Measurements from ENCODE around the gene FAM186B.

FAM186B gene

DNA sequence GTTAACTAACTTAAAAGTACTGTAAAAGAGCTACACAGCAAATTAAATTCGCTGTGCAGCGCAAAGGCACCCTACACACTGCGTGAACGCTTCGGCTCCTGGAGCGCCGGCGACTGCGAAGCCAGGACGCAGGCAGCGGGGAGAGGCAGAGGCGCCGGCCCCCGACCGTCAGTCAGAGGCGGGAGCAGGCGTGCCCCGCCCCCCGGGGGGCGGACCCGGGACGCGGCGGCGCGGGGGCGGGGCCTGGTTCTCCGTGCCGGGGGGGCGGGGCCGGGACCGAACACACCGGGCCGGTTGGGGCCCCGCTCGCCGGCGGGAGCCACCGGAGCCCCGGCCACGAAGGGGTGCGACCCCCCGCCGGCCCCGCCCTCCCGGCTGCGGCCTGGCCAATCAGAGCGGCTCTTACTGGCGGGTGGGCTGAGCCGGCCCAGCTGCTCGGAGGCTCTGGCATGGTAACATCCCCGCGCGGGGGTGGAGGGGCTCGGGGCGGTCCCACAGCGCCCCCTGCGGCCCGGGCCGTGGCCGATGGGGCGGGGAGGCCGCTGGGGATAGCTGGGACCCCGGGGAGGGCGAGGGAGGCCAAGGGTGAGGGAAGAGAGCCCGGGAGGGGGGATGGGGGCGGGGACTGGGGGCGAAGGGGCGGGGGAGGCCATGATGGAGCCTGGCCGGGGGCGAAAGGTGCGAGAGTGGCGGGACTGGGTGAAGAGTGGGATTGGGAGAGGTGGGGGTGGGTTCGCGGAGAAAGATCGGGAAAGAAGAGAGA, 17.9 kb upstream of the FAM186B start, which contains the start of gene PRPF40B (continued):
- no peak for TF ChIP-seq ZNF514 (tag by site-specific recombination; IDR thresholded peaks at IDR 0.05)

DNA sequence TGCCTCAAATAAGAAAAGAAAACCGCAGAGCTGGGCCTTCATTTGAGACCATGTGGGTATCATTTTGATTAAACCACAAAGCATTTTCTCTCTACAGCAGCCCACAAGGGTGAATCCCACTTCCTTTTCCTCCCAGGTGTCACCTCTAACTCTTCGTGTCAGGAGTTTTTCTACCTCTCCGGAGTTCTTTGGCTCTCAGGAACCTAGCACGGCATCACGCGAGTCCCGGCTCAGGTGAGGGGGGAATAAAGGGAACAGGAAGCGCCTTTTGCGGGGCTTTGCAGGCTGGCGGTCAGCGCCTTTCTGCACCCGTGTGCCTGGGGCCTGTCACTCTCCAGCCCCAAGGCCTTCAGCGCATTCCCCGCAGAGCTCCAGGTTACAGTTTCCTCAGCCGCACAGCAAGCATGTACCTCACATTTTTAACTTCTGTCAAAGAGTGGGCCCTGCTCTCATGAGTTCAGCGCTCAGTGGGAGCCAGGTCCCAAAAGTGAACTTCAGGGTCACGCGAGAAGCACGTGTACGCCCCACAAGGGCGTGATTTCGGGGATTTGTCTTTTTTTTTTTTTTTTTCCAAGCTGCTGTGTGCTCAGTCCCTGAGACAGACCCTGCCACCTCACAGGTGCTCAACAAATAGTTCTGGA, 17.2 kb upstream of the FAM186B start:
- peak overlapping the region; percentile 49 for H3K4me3 ChIP-seq (ENCODE audit: low read depth, low read length)
- no peaks in the 10 kb centered on the region for H3K9me3 ChIP-seq (ENCODE audit: control insufficient read depth, insufficient read depth, low read depth, low read length)
- CTCF ChIA-PET: interaction anchor here (0.7 to 2.6 kb wide), 14 partner anchors 7 to 334 kb away, joined by 3 to 20 read pairs (median 4); partner anchors contain the start of gene C1QL4
- no peaks in the 10 kb centered on the region for H3K36me3 ChIP-seq (ENCODE audit: control insufficient read depth in 2 of 2, insufficient read depth in 1 of 2, low read length in 2 of 2)
- POLR2A ChIA-PET: interaction anchor here (0.6 to 1.8 kb wide), 16 partner anchors 10 to 275 kb away, joined by 3 to 8 read pairs (median 4); partner anchors contain the start of genes SPATS2 and TMBIM6
- no peaks in the 10 kb centered on the region for H3K4me1 ChIP-seq (ENCODE audit: control insufficient read depth, insufficient read depth, low read length)
- peak overlapping the region; percentile 1; the same call in 1 of the 2 replicates for H3K27ac ChIP-seq (ENCODE audit: extremely low read depth, low read depth, low read length)
- peak; percentile 38; the same call in 1 of the 2 replicates for TF ChIP-seq KLF8 (tag by site-specific recombination; IDR thresholded peaks at IDR 0.05)
- peak; percentile 22 for TF ChIP-seq ZBTB26 (tag by site-specific recombination; optimal IDR thresholded peaks at IDR 0.05)
- TF ChIP-seq ZNF843 (tag by site-specific recombination; IDR thresholded peaks at IDR 0.05): 0 out of 2 replicates have a peak, but pooled peaks have one; percentile 14
- no peak for TF ChIP-seq ZNF768 (tag by site-specific recombination; IDR thresholded peaks at IDR 0.05)
- TF ChIP-seq, protein P1, sequence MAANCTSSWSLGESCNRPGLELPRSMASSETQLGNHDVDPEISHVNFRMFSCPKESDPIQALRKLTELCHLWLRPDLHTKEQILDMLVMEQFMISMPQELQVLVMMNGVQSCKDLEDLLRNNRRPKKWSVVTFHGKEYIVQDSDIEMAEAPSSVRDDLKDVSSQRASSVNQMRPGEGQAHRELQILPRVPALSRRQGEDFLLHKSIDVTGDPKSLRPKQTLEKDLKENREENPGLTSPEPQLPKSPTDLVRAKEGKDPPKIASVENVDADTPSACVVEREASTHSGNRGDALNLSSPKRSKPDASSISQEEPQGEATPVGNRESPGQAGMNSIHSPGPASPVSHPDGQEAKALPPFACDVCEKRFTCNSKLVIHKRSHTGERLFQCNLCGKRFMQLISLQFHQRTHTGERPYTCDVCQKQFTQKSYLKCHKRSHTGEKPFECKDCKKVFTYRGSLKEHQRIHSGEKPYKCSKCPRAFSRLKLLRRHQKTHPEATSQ (tag by site-specific recombination; IDR thresholded peaks at IDR 0.05): no peak
- no peak for TF ChIP-seq ZNF10 (tag by site-specific recombination; IDR thresholded peaks at IDR 0.05)
- TF ChIP-seq ZNF639 (tag by site-specific recombination; IDR thresholded peaks at IDR 0.05): peak; percentile 52; the same call in 1 of the 2 replicates
- peak; percentile 77 for TF ChIP-seq ZBTB8A (tag by site-specific recombination; IDR thresholded peaks at IDR 0.05)
- peak; percentile 28; the same call in 1 of the 2 replicates for TF ChIP-seq ZNF692 (tag by site-specific recombination; IDR thresholded peaks at IDR 0.05)
- peak; percentile 20 for TF ChIP-seq GLIS1 (tag by site-specific recombination; IDR thresholded peaks at IDR 0.05)
- peak; percentile 46; the same call in 1 of the 2 replicates for TF ChIP-seq ZNF2 (tag by site-specific recombination; IDR thresholded peaks at IDR 0.05)
- TF ChIP-seq ZNF335 (tag by site-specific recombination; conservative IDR thresholded peaks at IDR 0.05): peak; percentile 93
- 0 out of 2 replicates have a peak, but pooled peaks have one; percentile 14 for TF ChIP-seq ZNF664 (tag by site-specific recombination; IDR thresholded peaks at IDR 0.05)
- TF ChIP-seq, protein P2, sequence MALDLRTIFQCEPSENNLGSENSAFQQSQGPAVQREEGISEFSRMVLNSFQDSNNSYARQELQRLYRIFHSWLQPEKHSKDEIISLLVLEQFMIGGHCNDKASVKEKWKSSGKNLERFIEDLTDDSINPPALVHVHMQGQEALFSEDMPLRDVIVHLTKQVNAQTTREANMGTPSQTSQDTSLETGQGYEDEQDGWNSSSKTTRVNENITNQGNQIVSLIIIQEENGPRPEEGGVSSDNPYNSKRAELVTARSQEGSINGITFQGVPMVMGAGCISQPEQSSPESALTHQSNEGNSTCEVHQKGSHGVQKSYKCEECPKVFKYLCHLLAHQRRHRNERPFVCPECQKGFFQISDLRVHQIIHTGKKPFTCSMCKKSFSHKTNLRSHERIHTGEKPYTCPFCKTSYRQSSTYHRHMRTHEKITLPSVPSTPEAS (tag by site-specific recombination; IDR thresholded peaks at IDR 0.05): no peak
- no peak for TF ChIP-seq ZNF23 (tag by site-specific recombination; IDR thresholded peaks at IDR 0.05; ENCODE audit: borderline replicate concordance)
- TF ChIP-seq, protein P3, sequence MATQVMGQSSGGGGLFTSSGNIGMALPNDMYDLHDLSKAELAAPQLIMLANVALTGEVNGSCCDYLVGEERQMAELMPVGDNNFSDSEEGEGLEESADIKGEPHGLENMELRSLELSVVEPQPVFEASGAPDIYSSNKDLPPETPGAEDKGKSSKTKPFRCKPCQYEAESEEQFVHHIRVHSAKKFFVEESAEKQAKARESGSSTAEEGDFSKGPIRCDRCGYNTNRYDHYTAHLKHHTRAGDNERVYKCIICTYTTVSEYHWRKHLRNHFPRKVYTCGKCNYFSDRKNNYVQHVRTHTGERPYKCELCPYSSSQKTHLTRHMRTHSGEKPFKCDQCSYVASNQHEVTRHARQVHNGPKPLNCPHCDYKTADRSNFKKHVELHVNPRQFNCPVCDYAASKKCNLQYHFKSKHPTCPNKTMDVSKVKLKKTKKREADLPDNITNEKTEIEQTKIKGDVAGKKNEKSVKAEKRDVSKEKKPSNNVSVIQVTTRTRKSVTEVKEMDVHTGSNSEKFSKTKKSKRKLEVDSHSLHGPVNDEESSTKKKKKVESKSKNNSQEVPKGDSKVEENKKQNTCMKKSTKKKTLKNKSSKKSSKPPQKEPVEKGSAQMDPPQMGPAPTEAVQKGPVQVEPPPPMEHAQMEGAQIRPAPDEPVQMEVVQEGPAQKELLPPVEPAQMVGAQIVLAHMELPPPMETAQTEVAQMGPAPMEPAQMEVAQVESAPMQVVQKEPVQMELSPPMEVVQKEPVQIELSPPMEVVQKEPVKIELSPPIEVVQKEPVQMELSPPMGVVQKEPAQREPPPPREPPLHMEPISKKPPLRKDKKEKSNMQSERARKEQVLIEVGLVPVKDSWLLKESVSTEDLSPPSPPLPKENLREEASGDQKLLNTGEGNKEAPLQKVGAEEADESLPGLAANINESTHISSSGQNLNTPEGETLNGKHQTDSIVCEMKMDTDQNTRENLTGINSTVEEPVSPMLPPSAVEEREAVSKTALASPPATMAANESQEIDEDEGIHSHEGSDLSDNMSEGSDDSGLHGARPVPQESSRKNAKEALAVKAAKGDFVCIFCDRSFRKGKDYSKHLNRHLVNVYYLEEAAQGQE (tag by site-specific recombination; IDR thresholded peaks at IDR 0.05): 0 out of 2 replicates have a peak, but pooled peaks have one; percentile 20
- TF ChIP-seq ZNF501 (tag by site-specific recombination; IDR thresholded peaks at IDR 0.05): no peak
- no peak for TF ChIP-seq GLIS2 (tag by site-specific recombination; IDR thresholded peaks at IDR 0.05)
- TF ChIP-seq ZBTB20 (tag by site-specific recombination; IDR thresholded peaks at IDR 0.05): 0 out of 2 replicates have a peak, but pooled peaks have one; percentile 28
- no peak for TF ChIP-seq ZNF76 (tag by site-specific recombination; IDR thresholded peaks at IDR 0.05; ENCODE audit: borderline replicate concordance, low read depth)
- TF ChIP-seq ZNF292 (tag by site-specific recombination; IDR thresholded peaks at IDR 0.05; ENCODE audit: borderline replicate concordance, low read depth): no peak
- peak; percentile 52; the same call in 1 of the 2 replicates for TF ChIP-seq KLF7 (tag by site-specific recombination; IDR thresholded peaks at IDR 0.05; ENCODE audit: borderline replicate concordance)
- TF ChIP-seq KLF16 (tag by site-specific recombination; IDR thresholded peaks at IDR 0.05): 0 out of 2 replicates have a peak, but pooled peaks have one; percentile 14

All from HEK293 (cell line).